ENCODE data around the gene MRGPRD. TPM values are rescaled to one million over a fixed set of nuclear protein-coding genes. Genes with fewer than 3 reads are reported as not detected.
A peak's percentile ranks its signal among the peaks of the same experiment; 100 is the strongest.

Gene MRGPRD
- total and polyA plus RNA-seq, 2 of the 13 experiments (the other 11 are each of a cell fraction or from before 2014, with no cell fraction given): not detected

DNA sequence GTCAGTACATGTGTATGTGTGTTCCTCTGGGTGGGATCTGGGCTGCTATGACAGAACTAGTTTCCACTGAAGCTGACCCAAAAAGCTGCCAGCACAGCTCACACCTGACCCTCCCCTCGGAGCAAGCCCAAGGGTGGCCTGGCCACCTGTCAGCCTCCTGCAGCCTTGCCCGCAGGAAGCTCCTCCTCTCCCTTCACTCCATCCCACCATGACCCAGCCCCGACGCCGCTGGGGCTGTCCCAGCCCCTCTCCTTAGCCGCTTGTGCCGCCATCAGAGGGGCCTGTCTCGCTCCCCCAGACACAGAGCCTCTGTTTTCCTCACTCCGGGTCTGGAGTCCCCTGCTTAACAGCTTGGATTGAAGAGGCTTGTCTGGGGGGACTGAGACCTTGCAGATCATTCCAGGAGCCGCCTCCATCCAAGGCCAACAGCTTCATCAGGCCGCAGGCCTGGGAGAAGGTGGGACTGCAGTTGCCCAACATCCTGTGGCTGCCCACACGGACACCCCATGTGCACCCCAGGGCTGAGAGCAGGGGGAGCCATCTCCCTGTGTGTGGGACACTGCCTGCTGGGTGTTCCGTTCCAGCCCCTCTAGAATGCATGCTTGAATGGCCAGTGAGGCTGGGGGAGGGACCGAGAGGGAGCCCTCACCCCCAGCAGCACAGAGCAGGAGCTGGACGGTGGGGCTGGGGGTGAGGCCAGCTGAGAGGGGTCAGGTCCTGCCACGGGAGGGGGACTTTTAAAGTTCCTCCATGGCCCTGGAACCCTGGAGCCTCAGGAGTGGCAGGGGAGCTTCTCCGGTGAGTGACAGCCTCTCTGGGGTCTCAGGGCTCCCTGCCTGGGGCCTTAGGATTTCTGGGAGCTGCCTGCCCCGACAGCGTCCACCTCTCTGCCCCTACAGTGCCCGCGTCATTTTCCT lies 31.6 kb upstream of the MRGPRD start:
- ChIA-PET POLR2A (no interaction called here), CTCF (ENCODE audit: low intra/inter-chr PET ratio, low total read pairs) (no interaction called here)
- TF ChIP-seq ZNF687 (CRISPR knock-in tag; IDR thresholded peaks at IDR 0.05) (peak; percentile 25), RFX5 (IDR thresholded peaks at IDR 0.05; ENCODE audit: low read depth, low read length) (no peak)
- TF ChIP-seq, protein P1, sequence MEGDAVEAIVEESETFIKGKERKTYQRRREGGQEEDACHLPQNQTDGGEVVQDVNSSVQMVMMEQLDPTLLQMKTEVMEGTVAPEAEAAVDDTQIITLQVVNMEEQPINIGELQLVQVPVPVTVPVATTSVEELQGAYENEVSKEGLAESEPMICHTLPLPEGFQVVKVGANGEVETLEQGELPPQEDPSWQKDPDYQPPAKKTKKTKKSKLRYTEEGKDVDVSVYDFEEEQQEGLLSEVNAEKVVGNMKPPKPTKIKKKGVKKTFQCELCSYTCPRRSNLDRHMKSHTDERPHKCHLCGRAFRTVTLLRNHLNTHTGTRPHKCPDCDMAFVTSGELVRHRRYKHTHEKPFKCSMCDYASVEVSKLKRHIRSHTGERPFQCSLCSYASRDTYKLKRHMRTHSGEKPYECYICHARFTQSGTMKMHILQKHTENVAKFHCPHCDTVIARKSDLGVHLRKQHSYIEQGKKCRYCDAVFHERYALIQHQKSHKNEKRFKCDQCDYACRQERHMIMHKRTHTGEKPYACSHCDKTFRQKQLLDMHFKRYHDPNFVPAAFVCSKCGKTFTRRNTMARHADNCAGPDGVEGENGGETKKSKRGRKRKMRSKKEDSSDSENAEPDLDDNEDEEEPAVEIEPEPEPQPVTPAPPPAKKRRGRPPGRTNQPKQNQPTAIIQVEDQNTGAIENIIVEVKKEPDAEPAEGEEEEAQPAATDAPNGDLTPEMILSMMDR (CRISPR knock-in tag; IDR thresholded peaks at IDR 0.05): 0 out of 2 replicates have a peak, but pooled peaks have one; percentile 12
- Histone ChIP-seq H2AFZ (ENCODE audit: low read length) (no peak overlapping the region), H3K27ac (ENCODE audit: extremely low read length, insufficient read depth, low read length) (no peak overlapping the region), H4K20me1 (ENCODE audit: insufficient read depth, low read length) (no peaks in the 10 kb centered on the region), H3K4me1 (ENCODE audit: insufficient read depth, low read length) (peaks cover 45% of the 10 kb centered on the region), H3K4me2 (ENCODE audit: low read depth, low read length) (no peak overlapping the region), H3K36me3 (replicated peaks in 1 of 2; ENCODE audit: control insufficient read depth in 1 of 2, insufficient read depth in 2 of 2, low read length in 2 of 2) (no peaks in the 10 kb centered on the region), H3K9ac (ENCODE audit: insufficient read depth, low read depth, low read length) (no peak overlapping the region), H3K27me3 (ENCODE audit: control insufficient read depth in 1 of 2, insufficient read depth in 2 of 2, low read length in 2 of 2) (peaks cover 20 to 46% of the 10 kb centered on the region in 2 experiments), H3K4me3 (replicated peaks in 1 of 3; ENCODE audit: insufficient read depth in 1 of 3, low read depth in 2 of 3, low read length in 3 of 3) (no peak overlapping the region), H3K9me3 (ENCODE audit: low read length) (no peaks in the 10 kb centered on the region), H3K79me2 (ENCODE audit: insufficient read depth, low read length) (no peaks in the 10 kb centered on the region)
- in situ Hi-C loops (cut with HindIII; ENCODE audit: extremely low pct_ligation_motif_present, low pct_unique_long_range_greater_than_20kb): no loop called here
- intact Hi-C loops (cut with micrococcal nuclease; ENCODE audit: unreplicated experiment): no loop called here
- FAIRE-seq (no peak), DNase-seq (ENCODE audit: low spot score) (no peak), ATAC-seq (no peak)
- 26% methylated on average over 11 of the region's 21 CpGs for WGBS (ENCODE audit: low lambda C conversion rate)
- BruUV-seq (replicated peaks): no TSS peak

All from HepG2 (cell line).